Spleen (tissue), 13 donors: ENCODE data around the gene KCNK13. TPM values are rescaled to one million over a fixed set of nuclear protein-coding genes. Genes with fewer than 3 reads are reported as not detected.

Source experiments
- DNase-seq: peaks from one replicate; pipeline ENCODE4 v3.0.0-alpha.2; 2020
- H3K27ac ChIP-seq, 8 donors: fragments of 200-600 bp; sonication (generic) in 7 of 8; 1 replicate in 4 of 8; 2 replicates in 4 of 8; pipeline versions ENCODE4 v1.5.0 to v1.8.0; 2016 to 2021; ENCODE audit warnings: inconsistent platforms in 4 of 8, mild to moderate bottlenecking in 4 of 8, moderate library complexity in 1 of 8
- H3K27me3 ChIP-seq, 7 donors: fragments of 200-600 bp; sonication (generic) in 6 of 7; replicated peaks in 1 of 7; 1 replicate in 4 of 7; 2 replicates in 3 of 7; pipeline versions ENCODE4 v1.5.0 to v1.8.0; 2016 to 2021; ENCODE audit warnings: inconsistent platforms in 3 of 7, mild to moderate bottlenecking in 1 of 7
- H3K36me3 ChIP-seq, 6 donors: fragments of 200-600 bp; sonication (generic) in 5 of 6; 1 replicate in 4 of 6; 2 replicates in 2 of 6; pipeline versions ENCODE4 v1.5.0 to v1.8.0; 2016 to 2021; ENCODE audit warnings: inconsistent platforms in 2 of 6
- H3K4me1 ChIP-seq, 6 donors: fragments of 200-600 bp; sonication (generic) in 5 of 6; 1 replicate in 3 of 6; 2 replicates in 3 of 6; pipeline versions ENCODE4 v1.5.0 to v1.8.0; 2016 to 2021; ENCODE audit warnings: inconsistent platforms in 3 of 6
- H3K4me3 ChIP-seq, 8 donors: fragments of 200-600 bp; sonication (generic) in 7 of 8; 1 replicate in 4 of 8; 2 replicates in 4 of 8; pipeline versions ENCODE4 v1.5.0 to v1.8.0; 2016 to 2021; ENCODE audit warnings: inconsistent platforms in 4 of 8, mild to moderate bottlenecking in 4 of 8, moderate library complexity in 2 of 8
- H3K9me3 ChIP-seq, 8 donors: fragments of 200-600 bp; sonication (generic) in 7 of 8; 1 replicate in 4 of 8; 2 replicates in 4 of 8; pipeline versions ENCODE4 v1.5.0 to v1.8.0; 2016 to 2021; ENCODE audit warnings: inconsistent platforms in 4 of 8
- CTCF ChIP-seq, 11 experiments: fragments of 200-600 bp in 7 of 11; fragments of 450-650 bp in 4 of 11; sonication (generic) in 4 of 11; IDR thresholded peaks in 8 of 11; conservative IDR thresholded peaks in 3 of 11; 1 replicate in 7 of 11; 2 replicates in 4 of 11; pipeline versions ENCODE4 v1.4.0 to v1.8.0; 2016 to 2021; ENCODE audit warnings: antibody characterized with exemption in 11 of 11, inconsistent platforms in 4 of 11, mild to moderate bottlenecking in 1 of 11
- POLR2A ChIP-seq, 3 donors: fragments of 450-650 bp; IDR thresholded peaks; one replicate each; pipeline ENCODE4 v1.5.1; 2017; ENCODE audit warnings: antibody characterized with exemption in 3 of 3, mild to moderate bottlenecking in 1 of 3
- POLR2AphosphoS5 ChIP-seq, 3 donors: sonication (generic); formaldehyde crosslinking; IDR thresholded peaks; one replicate each; pipeline ENCODE4 v1.5.1; 2017; ENCODE audit warnings: antibody characterized with exemption in 3 of 3
- WGBS, 5 donors: extraction: QIAGEN DNeasy Blood & Tissue Kit in 3 of 5; methylation state at CpG; one replicate each; pipeline versions ENCODE4 v1.1.5 to v1.1.7; 2013 to 2018; 5-methylcytosine and 5-hydroxymethylcytosine counted together
- intact Hi-C: fragments of 100-400 bp; cut with DNase I; formaldehyde crosslinking; loops from one replicate; pipeline ENCODE4 v1.15.0; 2023; ENCODE audit warnings: low total_unique reads
- long read RNA-seq, 2 donors: transcript quantifications; one replicate each; lab custom pipeline, GENCODE V29; 2026
- polyA plus RNA-seq, 3 donors: library from polyadenylated mRNA; stranded (reverse); fragments of 200-250 nt; gene quantifications; one replicate each; pipeline ENCODE4 v1.2.1, GENCODE V29; 2013
- total RNA-seq, 7 donors: library from RNA; depleted of rRNA in 3 of 7; stranded (reverse); fragments of >200 nt in 3 of 7; fragmentation: NEBNext Ultra II Directional in 4 of 7; extraction: Animal tissue kit (Norgen Biotek cat#: 25700) in 4 of 7; gene quantifications; one replicate each; pipeline versions ENCODE4 v1.1.0 to v1.2.1, GENCODE V29; 2016 to 2021
- donor health status: healthy with polysubstance abuse.
- donor health status: DM: no; HTN: no; CAD: no; lungs with moderate emphysema.
- donor health status: DM: no; HTN: no; CAD: no.
- donor health status: Bipolar disorder and iron deficiency.
- donor health status: healthy.
- donor health status: DM: no; HTN: no; CAD: no.
- donor health status: DM: yes; HTN: yes; CAD: no.

KCNK13 gene
- 1 to 10 TPM in 4 of 7 donors, under 1 TPM in 3; 0.60 to 1.4 (median 1.0) TPM for total RNA-seq
- under 1 TPM; 0.33 to 0.45 (median 0.39) TPM for polyA plus RNA-seq
- long read RNA-seq, donor 1, partial matches to known transcripts = 0 of 2 reads
- long read RNA-seq, donor 1, other reads (novel, unspliced or antisense) = 0 of 2 reads
- long read RNA-seq, donor 2 = 0 reads

- H3K27me3 ChIP-seq = peaks cover 6 to 98% (median 74%) of the 10 kb centered on the region in 7 donors
- H3K4me3 ChIP-seq = peak within 1 kb of the TSS; percentile 31 to 75 (median 54)
- TF ChIP-seq CTCF (IDR thresholded peaks at IDR 0.05 in 8 of 11, conservative IDR thresholded peaks at IDR 0.05 in 3 of 11) (no peak), POLR2A (IDR thresholded peaks at IDR 0.05) (no peak), POLR2AphosphoS5 (IDR thresholded peaks at IDR 0.05) (no peak)
- H3K4me1 ChIP-seq = peaks cover 28 to 48% (median 40%) of the 10 kb centered on the region in 6 donors
- H3K9me3 ChIP-seq = no peaks in the 10 kb centered on the region
- peak within 1 kb of the TSS in 1 of 8 donors; percentile 13 for H3K27ac ChIP-seq
- 0 to 1% (median 1%) methylated on average over 1 to 52 of the region's 52 CpGs for WGBS, 5 donors
- intact Hi-C loops = no loop called here
- no peaks in the 10 kb centered on the region for H3K36me3 ChIP-seq
- no peak for DNase-seq
Measured at GRCh38 chr14:90061685-90062126, at the start of gene KCNK13. KCNK13 (plus strand) TSS chr14:90061994; CDS start chr14:90062206, 212 bp downstream.

DNA sequence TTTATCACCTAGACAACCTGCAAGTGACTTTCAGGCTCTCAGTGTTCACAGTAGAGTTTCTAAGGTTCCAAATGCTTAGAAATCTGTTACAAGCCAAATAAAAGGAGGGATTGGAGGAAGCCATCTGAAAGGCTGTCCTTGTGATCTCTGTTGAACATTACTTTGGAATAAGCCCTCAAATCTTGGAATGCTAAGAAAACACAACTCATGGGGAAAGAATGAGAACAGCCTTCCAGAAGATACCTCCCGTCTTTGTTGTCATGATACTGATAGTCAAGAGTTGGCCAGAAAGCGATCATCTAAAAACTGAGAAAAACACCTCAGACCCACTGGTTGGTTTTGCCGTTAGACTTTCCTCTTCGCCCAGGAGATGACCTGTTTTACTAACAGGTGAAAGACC lies 44.4 kb upstream of the KCNK13 start:
- H3K4me1 ChIP-seq = no peaks in the 10 kb centered on the region
- WGBS, 5 donors = 80 to 99% (median 96%) methylated on average over 4 of the region's 4 CpGs
- intact Hi-C loops = no loop called here
- no peak for DNase-seq
- no peaks in the 10 kb centered on the region for H3K27me3 ChIP-seq
- no peak for TF ChIP-seq CTCF (IDR thresholded peaks at IDR 0.05 in 8 of 11, conservative IDR thresholded peaks at IDR 0.05 in 3 of 11)
- no peak for TF ChIP-seq POLR2AphosphoS5 (IDR thresholded peaks at IDR 0.05)
- TF ChIP-seq POLR2A (IDR thresholded peaks at IDR 0.05) = no peak
- H3K36me3 ChIP-seq = peaks cover 0 to 98% (median 57%) of the 10 kb centered on the region in 6 donors
- no peak overlapping the region for H3K27ac ChIP-seq
- no peak overlapping the region for H3K4me3 ChIP-seq
- H3K9me3 ChIP-seq = peaks cover 0 to 5% (median 0%) of the 10 kb centered on the region in 8 donors

DNA sequence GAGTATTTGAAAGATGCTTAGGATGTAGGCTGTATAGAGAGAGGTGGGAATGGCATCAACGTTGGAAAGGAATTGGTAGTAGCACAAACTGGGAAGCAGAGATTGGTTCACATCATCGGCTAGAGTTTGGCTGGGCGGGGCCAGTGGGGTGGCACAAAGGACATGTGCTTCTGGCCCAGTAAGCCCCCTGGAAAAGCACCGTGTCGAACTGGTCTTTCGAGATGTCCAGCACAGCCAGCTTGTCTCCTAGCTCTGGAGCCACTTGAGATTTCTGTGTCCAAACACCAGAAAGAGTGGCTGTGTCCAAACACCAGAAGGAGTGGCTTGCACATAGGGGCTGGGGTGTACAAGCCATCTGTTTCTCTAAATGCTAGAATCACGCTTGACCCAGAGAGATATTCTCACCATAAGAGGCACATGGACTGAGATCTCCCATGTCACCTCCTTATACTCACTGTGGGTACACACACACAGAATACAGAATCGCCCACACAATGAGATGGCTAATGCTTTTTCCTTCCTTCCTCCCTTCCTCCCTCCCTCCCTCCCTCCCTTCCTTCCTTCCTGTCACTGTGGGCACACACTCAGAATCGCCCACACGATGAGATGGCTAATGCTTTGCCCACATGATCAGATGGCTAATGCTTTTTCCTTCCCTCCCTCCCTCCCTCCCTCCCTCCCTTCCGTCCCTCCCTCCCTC lies 41.8 kb upstream of the KCNK13 start:
- no peak overlapping the region for H3K4me3 ChIP-seq
- H3K36me3 ChIP-seq = peaks cover 0 to 98% (median 64%) of the 10 kb centered on the region in 6 donors
- intact Hi-C loops = no loop called here
- H3K27me3 ChIP-seq = no peaks in the 10 kb centered on the region
- no peak for DNase-seq
- TF ChIP-seq CTCF (IDR thresholded peaks at IDR 0.05 in 8 of 11, conservative IDR thresholded peaks at IDR 0.05 in 3 of 11) (no peak), POLR2A (IDR thresholded peaks at IDR 0.05) (no peak), POLR2AphosphoS5 (IDR thresholded peaks at IDR 0.05) (no peak)
- H3K4me1 ChIP-seq = no peaks in the 10 kb centered on the region
- WGBS, 5 donors = 78 to 89% (median 85%) methylated on average over 10 to 11 of the region's 11 CpGs
- H3K27ac ChIP-seq = no peak overlapping the region
- no peaks in the 10 kb centered on the region for H3K9me3 ChIP-seq

- H3K4me3 ChIP-seq = no peak overlapping the region
- 93 to 96% (median 95%) methylated on average over 7 of the region's 7 CpGs for WGBS, 5 donors
- DNase-seq = no peak
- H3K36me3 ChIP-seq = peaks cover 0 to 98% (median 67%) of the 10 kb centered on the region in 6 donors
- H3K4me1 ChIP-seq = no peaks in the 10 kb centered on the region
- H3K9me3 ChIP-seq = no peaks in the 10 kb centered on the region
- no peaks in the 10 kb centered on the region for H3K27me3 ChIP-seq
- TF ChIP-seq POLR2A (IDR thresholded peaks at IDR 0.05) (no peak), POLR2AphosphoS5 (IDR thresholded peaks at IDR 0.05) (no peak), CTCF (IDR thresholded peaks at IDR 0.05 in 8 of 11, conservative IDR thresholded peaks at IDR 0.05 in 3 of 11) (no peak)
- intact Hi-C loops = no loop called here
- no peak overlapping the region for H3K27ac ChIP-seq
Measured at GRCh38 chr14:90023176-90023896, 38.5 kb upstream of the KCNK13 start.
